ENCODE data around the gene ENTPD7. TPM values are rescaled to one million over a fixed set of nuclear protein-coding genes. Genes with fewer than 3 reads are reported as not detected.

ENTPD7 gene
- total RNA-seq, 1 donor from 2014 or later = 6.2 TPM

GRCh38 chr10:99615426-99615825 is 43.9 kb upstream of the ENTPD7 start:
- Mint-ChIP-seq H3K27ac (peak overlapping the region; percentile 2), H3K9me3 (no peaks in the 10 kb centered on the region), H3K4me1 (peaks cover 59% of the 10 kb centered on the region), H3K4me3 (no peak overlapping the region), H3K27me3 (no peaks in the 10 kb centered on the region), H3K36me3 (ENCODE audit: low read depth) (peaks cover 45% of the 10 kb centered on the region)
- no peak for DNase-seq
- ChIA-PET CTCF (interaction anchor here (2.8 to 9.1 kb wide), 3 partner anchors 54 to 223 kb away, joined by 11 to 150 read pairs (median 23); no protein-coding TSS in a partner anchor), POLR2A (interaction anchor here (1.5 kb wide), 1 partner anchor 185 kb away, joined by 8 read pairs; the partner anchor contains the start of gene GOT1)
- no peak for TF ChIP-seq CTCF (IDR thresholded peaks at IDR 0.05)
- ATAC-seq (ENCODE audit: low read depth) = no peak
- intact Hi-C loops (cut with micrococcal nuclease) = loop anchor here (5.0 to 10.0 kb wide), 2 partner anchors 99 to 1148 kb away; no protein-coding TSS in a partner anchor

GRCh38 chr10:99617696-99618095 is 41.6 kb upstream of the ENTPD7 start:
- no peak for ATAC-seq (ENCODE audit: low read depth)

GRCh38 chr10:99619090-99619800 is 40.1 kb upstream of the ENTPD7 start:
- ATAC-seq (ENCODE audit: low read depth) = no peak
- Mint-ChIP-seq H3K36me3 (ENCODE audit: low read depth) (peaks cover 11% of the 10 kb centered on the region), H3K4me1 (peaks cover 56% of the 10 kb centered on the region), H3K27ac (peak overlapping the region; percentile 72), H3K9me3 (no peaks in the 10 kb centered on the region), H3K27me3 (no peaks in the 10 kb centered on the region), H3K4me3 (peak overlapping the region; percentile 83)
- ChIA-PET CTCF (interaction anchor here (1.1 to 2.9 kb wide), 3 partner anchors 9 to 183 kb away, joined by 3 to 10 read pairs (median 4); no protein-coding TSS in a partner anchor), POLR2A (interaction anchor here (0.8 to 4.3 kb wide), 6 partner anchors 10 to 189 kb away, joined by 3 to 33 read pairs (median 6); partner anchors contain the start of genes COX15, CUTC, ENTPD7 and GOT1)
- no peak for TF ChIP-seq CTCF (IDR thresholded peaks at IDR 0.05)
- no peak for DNase-seq
- intact Hi-C loops (cut with micrococcal nuclease) = loop anchor here (2.0 to 10.0 kb wide), 4 partner anchors 48 to 1486 kb away; no protein-coding TSS in a partner anchor

More at GRCh38 chr10:99617696-99618095, 41.6 kb upstream of the ENTPD7 start:
- Mint-ChIP-seq H3K27ac (peak overlapping the region; percentile 41), H3K4me3 (no peak overlapping the region), H3K27me3 (no peaks in the 10 kb centered on the region), H3K9me3 (no peaks in the 10 kb centered on the region), H3K4me1 (peaks cover 56% of the 10 kb centered on the region), H3K36me3 (ENCODE audit: low read depth) (peaks cover 24% of the 10 kb centered on the region)
- no peak for TF ChIP-seq CTCF (IDR thresholded peaks at IDR 0.05)
- intact Hi-C loops (cut with micrococcal nuclease) = loop anchor here (2.0 to 10.0 kb wide), 4 partner anchors 47 to 1485 kb away; no protein-coding TSS in a partner anchor
- DNase-seq = no peak
- CTCF ChIA-PET = interaction anchor here (1.3 to 3.1 kb wide), 2 partner anchors 57 to 182 kb away, joined by 4 to 23 read pairs; no protein-coding TSS in a partner anchor
- POLR2A ChIA-PET = interaction anchor here (1.3 kb wide), 1 partner anchor 187 kb away, joined by 4 read pairs; the partner anchor contains the start of gene GOT1

- DNase-seq (peak; percentile 84), ATAC-seq (ENCODE audit: low read depth) (peak; percentile 82)
- TF ChIP-seq CTCF (IDR thresholded peaks at IDR 0.05) = no peak
- H3K36me3 Mint-ChIP-seq (ENCODE audit: low read depth) = peaks cover 7% of the 10 kb centered on the region
- peaks cover 56% of the 10 kb centered on the region for H3K4me1 Mint-ChIP-seq
- ChIA-PET CTCF (interaction anchor here (1.1 to 2.9 kb wide), 3 partner anchors 7 to 184 kb away, joined by 3 to 10 read pairs (median 4); no protein-coding TSS in a partner anchor), POLR2A (interaction anchor here (0.8 to 4.3 kb wide), 10 partner anchors 9 to 1174 kb away, joined by 3 to 33 read pairs (median 6); partner anchors contain the start of genes COX15, CUTC, ENTPD7 and GOT1)
- H3K9me3 Mint-ChIP-seq = no peaks in the 10 kb centered on the region
- intact Hi-C loops (cut with micrococcal nuclease) = loop anchor here (1.0 to 10.0 kb wide), 9 partner anchors 39 to 1487 kb away; partner anchors contain the start of genes COX15, CUTC, ENTPD7 and ERLIN1
- H3K27me3 Mint-ChIP-seq = no peaks in the 10 kb centered on the region
- H3K4me3 Mint-ChIP-seq = peak within 1 kb of the TSS; percentile 92
- H3K27ac Mint-ChIP-seq = peak within 1 kb of the TSS; percentile 95
Measured at GRCh38 chr10:99619851-99620710, 39.2 kb upstream of the ENTPD7 start, which contains the start of gene SLC25A28. Gene SLC25A28, minus strand, starts transcription at chr10:99620439. Its CDS starts 104 bp downstream, at chr10:99620335.

All from activated B cell treated with CpG ODN at 0.5 μM for 24 hours (primary cell).